Measurements from ENCODE around the gene LAMA5.

DNA sequence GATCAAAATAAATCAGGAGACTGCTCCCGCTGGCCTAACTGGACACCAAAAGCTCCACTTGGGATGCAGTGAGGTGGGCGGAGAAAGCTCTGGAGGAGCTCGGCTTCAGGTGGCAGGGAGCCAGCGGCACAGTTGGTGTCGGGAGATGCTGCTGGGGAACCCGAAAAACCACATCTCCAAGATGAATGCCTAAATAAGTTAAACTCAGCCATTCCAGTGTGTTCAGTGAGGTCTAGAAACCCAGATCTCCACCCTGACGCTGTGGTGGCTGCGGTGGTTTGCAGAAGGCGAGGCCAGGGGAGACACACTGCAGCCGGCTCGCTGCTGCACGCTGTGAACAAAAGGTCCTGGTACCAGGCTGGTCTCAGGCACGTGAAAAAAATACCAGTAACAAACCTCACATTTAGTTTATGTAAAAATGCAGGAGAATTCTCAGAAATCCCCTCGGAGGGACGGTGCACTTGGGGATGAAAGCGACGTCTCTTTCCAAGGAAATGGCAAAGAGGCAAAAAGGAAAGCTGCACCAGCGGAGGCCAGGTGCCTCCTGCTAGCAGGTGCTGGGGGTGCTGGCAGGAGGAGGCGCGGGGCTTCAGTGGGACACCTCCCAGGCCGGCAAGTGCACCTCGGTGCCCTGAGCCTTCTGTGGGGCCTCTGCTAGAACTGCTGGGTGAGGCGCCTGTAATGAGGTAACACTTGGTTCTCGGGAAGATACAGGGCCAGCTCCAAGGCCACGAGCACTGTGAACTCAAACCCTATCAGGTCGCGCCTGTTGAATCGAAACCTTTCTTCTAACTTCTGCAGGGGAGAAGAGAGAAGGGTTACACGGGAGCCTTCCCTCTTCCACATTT is 23.4 kb upstream of the LAMA5 start:
- TF ChIP-seq SP1 (IDR thresholded peaks at IDR 0.05; ENCODE audit: low read depth) (no peak), POLR2AphosphoS5 (IDR thresholded peaks at IDR 0.05; ENCODE audit: low read depth, low read length) (no peak), ELF1 (IDR thresholded peaks at IDR 0.05; ENCODE audit: borderline replicate concordance, low read depth) (no peak), EZH2 (IDR thresholded peaks at IDR 0.05) (no peak), EGR1 (IDR thresholded peaks at IDR 0.05; ENCODE audit: low read depth) (no peak), RAD21 (IDR thresholded peaks at IDR 0.05; ENCODE audit: low read depth) (no peak), POLR2A (IDR thresholded peaks at IDR 0.05; ENCODE audit: borderline replicate concordance, extremely low read depth, insufficient read depth, insufficient read length) (no peak), JUND (IDR thresholded peaks at IDR 0.05) (no peak), TCF7L2 (IDR thresholded peaks at IDR 0.05; ENCODE audit: borderline replicate concordance, extremely low read depth, insufficient read depth, insufficient read length) (no peak), CEBPB (IDR thresholded peaks at IDR 0.05; ENCODE audit: low read depth) (no peak), YY1 (IDR thresholded peaks at IDR 0.05; ENCODE audit: extremely low read depth, insufficient replicate concordance, low read depth, low read length) (no peak)
- TF ChIP-seq, protein P1, sequence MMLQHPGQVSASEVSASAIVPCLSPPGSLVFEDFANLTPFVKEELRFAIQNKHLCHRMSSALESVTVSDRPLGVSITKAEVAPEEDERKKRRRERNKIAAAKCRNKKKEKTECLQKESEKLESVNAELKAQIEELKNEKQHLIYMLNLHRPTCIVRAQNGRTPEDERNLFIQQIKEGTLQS (IDR thresholded peaks at IDR 0.05): no peak
- TF ChIP-seq, protein P2, sequence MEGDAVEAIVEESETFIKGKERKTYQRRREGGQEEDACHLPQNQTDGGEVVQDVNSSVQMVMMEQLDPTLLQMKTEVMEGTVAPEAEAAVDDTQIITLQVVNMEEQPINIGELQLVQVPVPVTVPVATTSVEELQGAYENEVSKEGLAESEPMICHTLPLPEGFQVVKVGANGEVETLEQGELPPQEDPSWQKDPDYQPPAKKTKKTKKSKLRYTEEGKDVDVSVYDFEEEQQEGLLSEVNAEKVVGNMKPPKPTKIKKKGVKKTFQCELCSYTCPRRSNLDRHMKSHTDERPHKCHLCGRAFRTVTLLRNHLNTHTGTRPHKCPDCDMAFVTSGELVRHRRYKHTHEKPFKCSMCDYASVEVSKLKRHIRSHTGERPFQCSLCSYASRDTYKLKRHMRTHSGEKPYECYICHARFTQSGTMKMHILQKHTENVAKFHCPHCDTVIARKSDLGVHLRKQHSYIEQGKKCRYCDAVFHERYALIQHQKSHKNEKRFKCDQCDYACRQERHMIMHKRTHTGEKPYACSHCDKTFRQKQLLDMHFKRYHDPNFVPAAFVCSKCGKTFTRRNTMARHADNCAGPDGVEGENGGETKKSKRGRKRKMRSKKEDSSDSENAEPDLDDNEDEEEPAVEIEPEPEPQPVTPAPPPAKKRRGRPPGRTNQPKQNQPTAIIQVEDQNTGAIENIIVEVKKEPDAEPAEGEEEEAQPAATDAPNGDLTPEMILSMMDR (IDR thresholded peaks at IDR 0.05 in 2 of 3, conservative IDR thresholded peaks at IDR 0.05 in 1 of 3; ENCODE audit: borderline replicate concordance in 1 of 3, insufficient read depth in 1 of 3, low read depth in 2 of 3, low read length in 2 of 3): no peak
- TF ChIP-seq, protein P3, sequence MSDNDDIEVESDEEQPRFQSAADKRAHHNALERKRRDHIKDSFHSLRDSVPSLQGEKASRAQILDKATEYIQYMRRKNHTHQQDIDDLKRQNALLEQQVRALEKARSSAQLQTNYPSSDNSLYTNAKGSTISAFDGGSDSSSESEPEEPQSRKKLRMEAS (IDR thresholded peaks at IDR 0.05): no peak
